Nephron (organoid): ENCODE measurements around the gene TNFSF9.
"Not testable (repeated sequence)": the region's sequence is repeated elsewhere in the genome, so short reads cannot be mapped to it uniquely, and the experiment has no call there.

ENCODE experiments used
- H3K27ac Mint-ChIP-seq, 3 experiments: 2 replicates each; pipeline ENCODE4 v1.8.0; 2020; ENCODE audit warnings: mixed read lengths in 3 of 3, mild to moderate bottlenecking in 2 of 3, moderate library complexity in 1 of 3
- H3K27me3 Mint-ChIP-seq: 2 replicates; pipeline ENCODE4 v1.8.0; 2021; ENCODE audit warnings: low read depth, mild to moderate bottlenecking, moderate library complexity, mixed read lengths
- H3K36me3 Mint-ChIP-seq: 2 replicates; pipeline ENCODE4 v1.8.0; 2020; ENCODE audit warnings: low read depth, mixed read lengths
- H3K4me1 Mint-ChIP-seq: 2 replicates; pipeline ENCODE4 v1.8.0; 2020; ENCODE audit warnings: mixed read lengths
- H3K4me3 Mint-ChIP-seq, 3 experiments: 2 replicates each; pipeline ENCODE4 v1.8.0; 2020; ENCODE audit warnings: mild to moderate bottlenecking in 3 of 3, mixed read lengths in 3 of 3, moderate library complexity in 2 of 3
- H3K9me3 Mint-ChIP-seq: 2 replicates; pipeline ENCODE4 v1.8.0; 2020; ENCODE audit warnings: mixed read lengths
- CTCF ChIP-seq, 3 experiments: fragments of 200-600 bp; sonication (generic); IDR thresholded peaks; one replicate each; pipeline ENCODE4 v1.5.0; 2021; ENCODE audit warnings: antibody characterized with exemption in 3 of 3; ENCODE audit not compliant: unreplicated experiment in 3 of 3

Gene TNFSF9

DNA sequence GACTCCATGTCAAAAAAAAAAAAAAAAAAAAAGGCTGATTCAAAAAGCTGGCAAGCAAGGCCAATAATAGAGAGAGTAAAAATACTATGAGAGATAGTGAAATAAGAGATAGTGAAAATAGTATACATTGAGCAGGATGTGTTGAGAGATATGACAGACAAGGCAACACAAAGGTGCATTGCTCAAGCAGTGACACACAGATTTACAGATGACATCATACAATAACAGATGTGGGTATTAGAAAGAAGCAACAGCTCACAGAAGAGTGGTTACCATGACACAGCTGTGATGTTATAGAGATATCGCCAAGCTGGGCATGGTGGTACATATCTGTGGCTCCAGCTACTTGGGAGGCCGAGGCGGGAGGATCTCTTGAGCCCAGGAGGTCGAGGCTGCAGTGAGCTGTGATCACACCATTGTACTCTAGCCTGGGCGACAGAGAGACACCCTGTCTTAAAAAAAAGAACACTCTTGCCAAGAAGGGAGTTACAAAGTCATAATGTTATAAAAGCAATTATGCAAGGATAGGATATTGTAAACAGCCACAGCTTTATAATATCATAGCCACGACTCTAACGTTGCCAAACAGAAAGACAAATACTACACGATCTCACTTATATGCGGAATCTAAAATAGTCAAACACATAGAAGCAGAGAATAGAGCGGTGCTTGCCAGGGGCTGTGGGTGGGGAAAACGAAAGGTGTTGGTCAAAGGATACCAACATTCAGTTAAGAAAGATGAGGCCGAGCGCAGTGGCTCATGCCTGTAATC is 10.3 kb downstream of the TNFSF9 start:
- peaks cover 36% of the 10 kb centered on the region for H3K27me3 Mint-ChIP-seq
- H3K36me3 Mint-ChIP-seq = no peaks in the 10 kb centered on the region
- H3K4me1 Mint-ChIP-seq = no peaks in the 10 kb centered on the region
- no peak overlapping the region for H3K27ac Mint-ChIP-seq
- H3K9me3 Mint-ChIP-seq = peaks cover 3% of the 10 kb centered on the region
- no peak overlapping the region for H3K4me3 Mint-ChIP-seq
- TF ChIP-seq CTCF (IDR thresholded peaks at IDR 0.05; ENCODE audit: unreplicated experiment in 3 of 3) = no peak

DNA sequence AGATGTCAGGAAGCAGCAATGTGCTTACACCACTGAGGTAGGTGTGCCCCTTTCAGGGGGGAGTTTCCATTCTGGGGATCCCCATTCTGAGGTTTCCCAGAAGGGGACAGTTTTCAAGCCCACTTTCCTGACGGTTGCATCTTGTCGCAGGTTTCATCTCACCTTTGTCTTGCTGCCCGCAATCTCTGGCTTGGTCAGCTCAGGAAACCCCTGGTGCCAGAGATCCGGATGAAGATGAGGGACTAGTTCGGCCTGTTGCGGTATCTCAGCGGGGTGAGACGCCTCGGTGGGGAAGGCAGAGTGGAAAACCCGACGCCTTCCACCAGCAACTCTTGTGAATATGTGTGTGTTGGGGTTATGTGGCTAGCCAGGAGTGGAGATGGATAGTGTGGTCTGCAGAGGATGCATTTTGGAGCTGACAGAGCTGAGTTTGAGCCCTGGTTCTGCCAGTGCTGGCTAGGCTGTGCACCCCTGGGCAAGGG is 13.1 kb downstream of the TNFSF9 start:
- no peak overlapping the region for H3K4me3 Mint-ChIP-seq
- H3K27ac Mint-ChIP-seq = no peak overlapping the region
- H3K27me3 Mint-ChIP-seq = peaks cover 19% of the 10 kb centered on the region
- H3K9me3 Mint-ChIP-seq = peaks cover 7% of the 10 kb centered on the region
- H3K36me3 Mint-ChIP-seq = no peaks in the 10 kb centered on the region
- TF ChIP-seq CTCF (IDR thresholded peaks at IDR 0.05; ENCODE audit: unreplicated experiment in 3 of 3) = no peak
- H3K4me1 Mint-ChIP-seq = no peaks in the 10 kb centered on the region

GRCh38 chr19:6550679-6551078 is 19.9 kb downstream of the TNFSF9 start:
- not testable (repeated sequence) for H3K27me3 Mint-ChIP-seq

DNA sequence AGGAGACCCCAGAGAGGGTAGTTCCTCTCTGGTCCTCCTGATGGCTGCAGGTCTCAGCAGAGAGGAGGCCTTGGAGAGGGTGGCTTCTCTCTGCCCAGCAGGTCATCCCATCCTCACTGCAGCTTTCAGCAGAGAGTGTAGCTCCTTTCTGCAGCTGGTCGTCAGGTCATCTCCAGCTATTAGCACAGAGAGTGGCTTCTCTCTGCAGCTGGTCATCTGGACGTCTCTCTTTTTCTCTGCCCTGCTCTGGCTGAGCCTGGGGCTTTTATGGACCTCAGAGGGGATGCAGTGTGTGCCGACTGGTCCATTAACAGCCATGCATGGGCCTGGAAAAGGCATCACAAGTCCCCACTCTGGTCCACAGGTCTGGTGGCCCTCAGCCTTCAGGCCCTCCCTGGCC is 20.3 kb downstream of the TNFSF9 start:
- H3K36me3 Mint-ChIP-seq = no peaks in the 10 kb centered on the region
- no peaks in the 10 kb centered on the region for H3K4me1 Mint-ChIP-seq
- H3K9me3 Mint-ChIP-seq = peaks cover 7% of the 10 kb centered on the region
- H3K27ac Mint-ChIP-seq = no peak overlapping the region
- TF ChIP-seq CTCF (IDR thresholded peaks at IDR 0.05; ENCODE audit: unreplicated experiment in 3 of 3) = no peak
- H3K4me3 Mint-ChIP-seq = no peak overlapping the region
- peaks cover 7% of the 10 kb centered on the region for H3K27me3 Mint-ChIP-seq

More at GRCh38 chr19:6550679-6551078, 19.9 kb downstream of the TNFSF9 start:
- H3K4me3 Mint-ChIP-seq, H3K36me3 Mint-ChIP-seq, H3K9me3 Mint-ChIP-seq, H3K4me1 Mint-ChIP-seq, H3K27ac Mint-ChIP-seq: not testable (repeated sequence)

DNA sequence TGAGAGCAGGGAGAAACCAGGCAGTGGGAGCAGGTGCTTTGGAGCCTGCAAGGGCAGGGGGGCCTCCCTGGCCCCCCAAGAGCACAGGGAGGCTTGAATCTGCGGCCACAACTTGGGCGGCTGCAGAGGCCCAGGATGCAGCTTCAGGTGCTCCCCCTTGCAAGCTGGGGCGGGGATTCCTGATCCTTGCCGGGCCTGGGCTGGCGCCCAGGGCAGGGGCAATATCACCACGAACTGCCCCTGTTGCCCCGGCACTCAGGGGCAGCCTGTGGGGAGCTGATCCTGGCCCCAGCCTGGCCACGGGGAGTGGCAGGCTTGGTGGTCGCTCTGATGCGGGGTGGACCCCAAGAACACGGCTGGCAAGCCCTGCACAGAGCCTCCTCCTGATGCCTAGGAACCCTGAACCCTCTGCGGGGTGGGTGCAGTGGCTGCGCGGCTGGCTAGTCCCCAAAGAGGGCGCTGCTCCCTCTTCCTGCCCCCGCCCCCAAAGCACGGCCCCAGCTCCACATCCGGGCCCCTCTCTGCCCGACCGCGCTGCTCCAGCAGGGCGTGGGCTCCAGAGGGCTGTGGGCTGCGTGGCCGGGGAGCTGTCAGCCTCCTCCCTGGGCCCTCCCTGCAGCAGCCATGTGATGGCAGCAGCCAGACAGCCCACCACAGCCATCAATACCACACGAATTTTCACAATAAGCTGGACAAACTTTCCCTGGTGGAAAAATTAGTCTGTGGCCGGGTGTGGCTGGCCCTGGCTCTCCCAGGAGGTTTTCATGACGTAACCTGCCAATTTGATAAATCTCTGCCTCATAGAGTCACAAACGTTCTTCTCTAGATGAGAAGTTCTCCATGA is 21.0 kb downstream of the TNFSF9 start:
- no peaks in the 10 kb centered on the region for H3K36me3 Mint-ChIP-seq
- no peaks in the 10 kb centered on the region for H3K4me1 Mint-ChIP-seq
- peak; percentile 18 to 42 (median 23) for TF ChIP-seq CTCF (IDR thresholded peaks at IDR 0.05; ENCODE audit: unreplicated experiment in 3 of 3)
- no peak overlapping the region for H3K27ac Mint-ChIP-seq
- peaks cover 7% of the 10 kb centered on the region for H3K27me3 Mint-ChIP-seq
- H3K4me3 Mint-ChIP-seq = no peak overlapping the region
- peaks cover 5% of the 10 kb centered on the region for H3K9me3 Mint-ChIP-seq

DNA sequence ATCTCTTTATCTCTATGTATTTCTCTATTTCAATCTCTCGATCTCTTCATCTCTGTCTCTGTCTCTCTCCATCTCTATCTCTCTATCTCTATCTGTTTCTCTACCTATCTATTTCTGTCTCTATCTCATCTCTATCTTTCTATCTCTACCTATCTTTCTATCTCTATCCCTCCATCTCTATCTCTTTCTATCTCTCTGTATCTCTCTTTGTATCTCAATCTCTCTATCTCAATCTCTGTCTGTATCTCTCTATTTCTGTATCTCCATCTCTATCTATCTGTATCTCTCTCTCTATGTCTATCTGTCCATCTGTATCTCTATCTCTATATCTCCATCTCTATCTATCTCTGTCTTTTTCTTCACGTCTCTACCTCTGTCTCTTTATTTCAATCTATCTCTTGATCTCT is 25.2 kb downstream of the TNFSF9 start:
- H3K27me3 Mint-ChIP-seq = peaks cover 8% of the 10 kb centered on the region
- no peak for TF ChIP-seq CTCF (IDR thresholded peaks at IDR 0.05; ENCODE audit: unreplicated experiment in 3 of 3)
- H3K9me3 Mint-ChIP-seq = no peaks in the 10 kb centered on the region
- H3K4me1 Mint-ChIP-seq = no peaks in the 10 kb centered on the region
- no peak overlapping the region for H3K27ac Mint-ChIP-seq
- no peaks in the 10 kb centered on the region for H3K36me3 Mint-ChIP-seq
- no peak overlapping the region for H3K4me3 Mint-ChIP-seq
